GM18868 (cell line): Measurements from ENCODE around the gene FGFR3.
"Not testable (repeated sequence)": the region's sequence is repeated elsewhere in the genome, so short reads cannot be mapped to it uniquely, and the experiment has no call there.

Experiments
- ATAC-seq: cut with Tn5 transposase; IDR thresholded peaks from one replicate; pipeline ENCODE4 v1.9.1; 2021; ENCODE audit warnings: mild to moderate bottlenecking, moderate library complexity; ENCODE audit not compliant: unreplicated experiment

FGFR3 gene

GRCh38 chr4:1836650-1837049 lies 43.6 kb downstream of the FGFR3 start:
- no peak for ATAC-seq

GRCh38 chr4:1837069-1837468 lies 44.0 kb downstream of the FGFR3 start:
- ATAC-seq: no peak

- no peak for ATAC-seq
Observed at GRCh38 chr4:1839282-1839681, 46.2 kb downstream of the FGFR3 start.

DNA sequence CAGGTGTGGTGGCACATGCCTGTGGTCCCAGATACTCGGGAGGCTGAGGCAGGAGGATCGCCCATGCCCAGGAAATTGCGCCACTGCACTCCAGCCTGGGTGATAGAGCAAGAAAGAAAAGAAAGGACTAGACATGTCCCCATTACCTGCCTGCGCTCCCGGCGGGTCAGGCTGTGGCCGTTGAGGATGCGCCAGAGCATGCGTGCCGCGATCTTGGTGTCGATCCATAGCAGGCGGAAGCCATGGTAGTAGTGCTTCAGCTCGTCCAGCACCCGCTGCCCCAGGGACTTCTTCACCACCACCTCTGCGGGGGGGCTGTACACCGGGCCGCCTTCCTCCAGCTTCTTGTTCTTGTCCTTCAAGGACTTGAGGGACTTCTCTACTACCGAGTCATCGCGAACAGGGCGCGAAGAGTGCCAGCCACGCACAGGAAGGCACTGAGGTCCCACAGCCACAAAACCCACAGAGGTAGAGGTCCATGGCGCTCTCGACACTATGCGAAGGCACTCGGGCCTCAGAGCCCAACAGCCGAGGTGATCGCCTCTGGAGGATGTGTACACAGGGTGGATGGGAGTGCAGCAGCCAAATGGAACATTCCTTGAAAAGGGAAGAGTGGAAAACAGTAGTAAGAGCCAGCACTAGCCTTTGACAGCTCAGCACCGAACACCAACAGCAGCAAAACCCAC lies 48.3 kb downstream of the FGFR3 start:
- no peak for ATAC-seq

GRCh38 chr4:1841887-1842210 lies 48.8 kb downstream of the FGFR3 start:
- no peak for ATAC-seq

DNA sequence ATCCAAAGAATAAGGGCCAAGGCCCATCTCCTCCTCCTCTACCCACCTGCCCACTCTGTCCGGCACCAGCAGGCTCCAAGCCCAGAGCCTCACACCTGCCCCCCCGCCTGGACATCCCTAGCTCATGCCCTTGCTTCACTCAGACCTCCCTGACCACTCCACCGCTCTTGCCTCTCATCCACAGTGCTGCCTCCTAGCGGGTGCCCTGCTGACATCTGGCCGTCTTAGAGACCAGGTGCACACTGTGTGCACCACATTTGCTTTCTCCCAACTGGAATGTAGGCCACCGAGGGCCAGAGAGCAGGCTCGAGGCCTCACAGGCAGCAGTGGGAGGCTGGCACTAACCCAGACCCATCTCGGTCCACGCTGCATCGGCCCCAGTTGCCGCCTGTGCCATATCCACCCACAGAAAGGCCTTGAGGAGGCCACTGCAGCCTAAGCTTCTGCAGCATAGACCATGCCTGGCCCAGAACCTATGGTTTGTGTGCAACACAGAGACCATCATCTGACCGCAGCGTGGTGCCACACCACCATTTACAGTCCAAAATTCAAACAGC lies 49.3 kb downstream of the FGFR3 start:
- ATAC-seq: no peak

GRCh38 chr4:1842993-1843448 lies 49.9 kb downstream of the FGFR3 start:
- ATAC-seq: no peak

GRCh38 chr4:1843852-1844251 lies 50.8 kb downstream of the FGFR3 start:
- ATAC-seq: no peak

DNA sequence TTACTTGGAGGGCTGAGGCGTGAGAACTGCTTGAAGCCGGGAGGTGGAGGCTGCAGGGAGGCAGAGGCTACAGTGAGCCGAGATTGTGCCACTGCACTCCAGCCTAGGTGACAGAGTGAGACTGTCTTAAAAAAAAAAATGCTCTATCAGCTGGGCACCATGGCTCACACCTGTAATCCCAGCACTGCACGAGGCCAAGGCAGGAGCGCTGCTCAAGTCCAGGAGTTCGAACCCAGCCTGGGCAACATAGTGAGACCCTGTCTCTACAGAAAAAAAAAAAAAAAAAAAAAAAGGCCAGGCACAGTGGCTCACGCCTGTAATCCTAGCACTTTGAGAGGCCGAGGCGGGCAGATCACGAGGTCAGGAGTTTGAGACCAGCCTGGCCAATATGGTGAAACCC lies 51.5 kb downstream of the FGFR3 start:
- ATAC-seq: not testable (repeated sequence)

GRCh38 chr4:1846580-1846979 lies 53.5 kb downstream of the FGFR3 start:
- peak; percentile 58 for ATAC-seq

GRCh38 chr4:1850276-1850675 lies 57.2 kb downstream of the FGFR3 start:
- ATAC-seq: no peak

DNA sequence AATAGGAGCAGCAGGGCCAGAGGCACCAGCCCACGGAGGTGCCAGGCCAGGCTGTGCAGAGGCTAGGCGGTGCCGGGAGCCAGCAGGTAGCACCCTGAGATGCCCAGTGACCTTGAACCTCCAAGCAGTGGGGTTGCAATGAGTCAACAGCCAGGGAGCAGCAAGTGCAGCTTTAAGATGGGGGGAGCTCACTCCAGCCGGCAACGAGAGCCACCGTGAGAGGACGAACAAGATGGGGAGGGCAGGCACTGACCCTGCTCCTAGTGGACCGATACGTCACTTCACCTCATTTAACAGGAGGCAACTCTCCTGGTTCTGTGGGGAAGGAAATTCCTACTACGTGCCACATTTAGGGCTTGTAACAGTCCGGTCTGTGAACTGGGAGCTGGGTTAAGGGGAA lies 58.1 kb downstream of the FGFR3 start:
- ATAC-seq: no peak

GRCh38 chr4:1851575-1852410 lies 58.7 kb downstream of the FGFR3 start:
- ATAC-seq: no peak

GRCh38 chr4:1852904-1853623 lies 60.0 kb downstream of the FGFR3 start:
- ATAC-seq: no peak

GRCh38 chr4:1854752-1855151 lies 61.7 kb downstream of the FGFR3 start:
- ATAC-seq: no peak

- peak; percentile 18 for ATAC-seq
Observed at GRCh38 chr4:1855333-1856070, 62.4 kb downstream of the FGFR3 start.

- peak; percentile 87 for ATAC-seq
Observed at GRCh38 chr4:1856071-1856942, 63.2 kb downstream of the FGFR3 start, which contains the start of gene LETM1. TSS of gene LETM1 (minus strand) at chr4:1856156. CDS start at chr4:1855950, 206 bp downstream.

GRCh38 chr4:1856943-1857699 lies 64.0 kb downstream of the FGFR3 start:
- no peak for ATAC-seq

DNA sequence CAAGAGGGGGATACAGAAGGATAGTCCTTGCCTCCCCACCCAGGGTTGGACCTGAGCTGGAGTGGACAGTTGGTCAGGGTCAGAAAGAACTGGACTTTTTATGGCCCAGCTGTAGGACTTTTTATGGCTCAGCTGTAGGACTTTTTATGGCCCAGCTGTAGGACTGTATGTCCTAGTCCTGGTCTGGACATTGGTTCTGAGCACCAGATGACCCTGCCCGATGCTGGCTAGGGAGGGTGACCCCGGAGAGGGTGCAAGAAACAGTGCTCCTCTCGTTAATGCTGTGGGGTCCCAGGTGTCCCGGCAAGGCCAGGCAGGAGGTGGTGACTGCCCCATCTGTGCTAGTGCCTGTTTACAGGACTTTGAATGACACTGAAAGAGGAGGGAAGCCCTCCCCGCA lies 64.8 kb downstream of the FGFR3 start:
- ATAC-seq: no peak
